Measurements from ENCODE around the gene ZNF787. TPM values are rescaled to one million over a fixed set of nuclear protein-coding genes. Genes with fewer than 3 reads are reported as not detected.
"Not testable (repeated sequence)": the region's sequence is repeated elsewhere in the genome, so short reads cannot be mapped to it uniquely, and the experiment has no call there.

ZNF787 gene
- total RNA-seq: 16.4 and 20.5 TPM in 2 replicates

DNA sequence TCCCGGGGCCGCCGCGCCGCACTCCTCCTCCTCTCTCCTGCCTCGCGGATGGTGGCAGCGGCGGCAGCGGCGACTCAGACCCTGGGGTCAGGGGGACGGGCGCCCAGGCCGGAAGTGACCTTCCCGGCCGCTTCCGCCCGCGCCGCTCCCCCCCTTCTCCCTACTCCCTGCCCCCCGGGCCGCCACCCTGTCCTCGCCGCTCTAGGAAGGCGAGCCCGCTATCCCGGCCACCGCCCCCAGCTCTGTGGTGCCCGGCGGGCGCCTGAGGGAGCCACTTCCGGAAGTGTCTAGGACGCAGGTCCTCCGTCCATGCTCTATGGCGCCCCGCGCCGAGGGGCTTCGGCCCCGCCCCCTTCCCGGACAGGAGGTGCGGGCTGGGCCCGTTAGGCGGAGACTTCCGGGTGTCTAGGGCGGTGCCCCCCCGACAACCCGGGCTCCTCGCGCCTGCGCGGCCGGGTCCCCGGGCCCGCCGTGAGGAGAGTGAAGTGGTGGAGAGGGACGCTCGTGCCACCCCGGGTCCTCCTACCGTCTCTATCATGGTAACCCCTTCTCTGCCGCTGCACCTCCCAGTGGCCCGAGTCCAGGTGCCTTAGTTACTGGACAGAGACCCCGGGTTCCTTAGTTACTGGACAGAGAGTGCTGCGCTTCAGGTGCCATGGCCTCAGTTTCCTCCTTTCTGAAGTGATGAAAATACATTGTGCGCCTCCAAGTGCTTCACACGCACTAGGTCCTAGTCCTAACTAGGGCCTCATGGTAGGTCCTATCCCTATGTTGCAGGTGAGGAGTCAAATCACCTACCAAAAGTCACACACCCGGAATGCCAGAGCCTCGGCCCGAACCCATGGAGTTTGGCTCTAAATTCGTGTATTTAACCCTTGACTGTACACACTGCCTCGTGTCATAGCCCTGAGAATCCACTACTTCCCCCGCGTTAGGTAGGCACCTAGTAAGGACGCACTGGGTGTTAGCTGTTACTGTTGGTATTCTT, at the start of gene ZNF787:
Gene ZNF787, minus strand, starts transcription at position 116 of the 988 bp plus-strand sequence. CDS start 18,078 bp downstream, outside the sequence.
- no peak for DNase-seq (ENCODE audit: extremely low read depth, low read depth, low spot score)

DNA sequence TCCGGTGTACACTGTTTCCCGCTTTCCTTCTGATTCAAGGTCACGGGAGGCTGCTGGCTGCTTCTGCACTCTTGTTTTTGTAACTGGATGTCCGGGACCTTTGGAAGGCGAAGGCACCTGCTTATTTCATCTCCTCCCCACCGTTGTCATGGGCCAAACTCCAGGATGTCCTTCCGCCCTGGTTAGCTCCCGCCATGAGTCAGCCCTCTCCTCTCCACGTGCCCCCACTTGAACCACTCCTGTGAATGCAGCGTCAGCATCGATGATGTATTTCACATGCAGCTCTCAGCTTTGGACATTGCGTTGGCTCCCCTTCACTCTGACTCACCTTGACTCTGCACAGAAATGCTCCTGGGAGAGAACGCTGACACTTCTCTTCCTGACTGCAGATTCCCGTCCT, 49.2 kb upstream of the ZNF787 start:
- no peak for DNase-seq (ENCODE audit: extremely low read depth, low read depth, low spot score)

GRCh38 chr19:56167064-56167578, 46.0 kb upstream of the ZNF787 start:
- DNase-seq (ENCODE audit: extremely low read depth, low read depth, low spot score): no peak

DNA sequence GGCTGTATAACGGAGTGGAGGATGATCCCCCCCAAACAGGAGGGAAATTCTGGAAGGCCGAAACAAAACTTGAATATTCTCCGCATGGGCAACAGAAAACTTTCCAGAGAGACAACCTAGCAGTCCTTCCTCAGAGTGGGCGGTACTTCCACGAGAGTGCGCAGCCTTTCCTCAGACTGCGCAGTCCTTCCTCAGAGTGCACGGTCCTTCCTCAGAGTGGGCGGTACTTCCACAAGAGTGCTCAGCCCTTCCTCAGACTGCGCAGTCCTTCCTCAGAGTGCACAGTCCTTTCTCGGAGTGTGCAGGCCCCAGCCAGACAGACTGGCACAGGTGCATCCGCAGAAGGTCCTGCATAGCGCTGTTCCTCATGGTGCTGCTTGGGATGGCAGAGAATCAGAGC, 42.0 kb upstream of the ZNF787 start:
- DNase-seq (ENCODE audit: extremely low read depth, low read depth, low spot score): no peak

- DNase-seq (ENCODE audit: extremely low read depth, low read depth, low spot score): no peak
Measured at GRCh38 chr19:56162258-56162657, 41.2 kb upstream of the ZNF787 start.

DNA sequence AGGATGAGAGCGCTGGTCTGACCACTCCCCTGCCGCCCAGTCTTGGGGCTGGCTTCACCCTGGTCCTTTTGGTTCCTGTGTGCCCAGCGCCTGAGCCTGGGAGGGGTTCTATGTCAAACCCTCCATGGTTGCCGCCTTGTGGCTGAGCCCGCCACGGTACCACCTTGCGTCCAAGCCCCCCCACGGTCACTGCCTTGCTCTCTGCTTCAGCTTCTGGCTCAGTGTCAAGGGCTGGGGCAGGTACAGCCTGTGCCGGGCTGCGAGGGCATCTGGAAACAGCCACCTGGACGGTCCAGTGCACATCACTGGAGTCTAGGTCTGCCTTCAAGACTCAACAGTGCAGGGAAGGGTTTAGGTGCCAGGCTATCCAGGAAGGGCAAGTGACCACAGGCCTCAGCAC, 40.4 kb upstream of the ZNF787 start:
- no peak for DNase-seq (ENCODE audit: extremely low read depth, low read depth, low spot score)

GRCh38 chr19:56159622-56160271, 38.7 kb upstream of the ZNF787 start:
- DNase-seq (ENCODE audit: extremely low read depth, low read depth, low spot score): no peak

DNA sequence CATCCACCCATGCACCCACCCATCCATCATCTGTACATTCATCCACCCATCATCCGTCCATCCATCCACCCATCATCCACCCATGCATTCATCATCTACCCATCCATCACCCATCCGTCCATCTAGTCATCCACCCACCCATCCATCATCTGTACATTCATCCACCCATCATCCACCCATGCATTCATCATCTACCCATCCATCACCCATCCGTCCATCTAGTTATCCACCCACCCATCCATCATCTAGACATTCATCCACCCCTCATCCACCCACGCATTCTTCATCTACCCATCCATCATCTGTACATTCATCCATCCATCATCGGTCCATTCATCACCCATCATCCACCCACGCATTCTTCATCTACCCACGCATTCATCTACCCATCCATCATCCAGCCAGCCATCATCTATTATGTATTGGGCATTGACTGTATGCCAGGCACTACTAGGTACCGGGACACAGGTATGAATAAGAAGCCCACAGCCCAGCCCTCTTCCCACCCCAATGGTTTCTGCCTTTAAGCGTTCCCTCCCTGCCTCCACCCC, 38.0 kb upstream of the ZNF787 start:
- no peak for DNase-seq (ENCODE audit: extremely low read depth, low read depth, low spot score)

- no peak for DNase-seq (ENCODE audit: extremely low read depth, low read depth, low spot score)
Measured at GRCh38 chr19:56158170-56158757, 37.2 kb upstream of the ZNF787 start.

GRCh38 chr19:56156768-56157167, 35.7 kb upstream of the ZNF787 start:
- DNase-seq (ENCODE audit: extremely low read depth, low read depth, low spot score): no peak

GRCh38 chr19:56155124-56155687, 34.1 kb upstream of the ZNF787 start:
- DNase-seq (ENCODE audit: extremely low read depth, low read depth, low spot score): no peak

GRCh38 chr19:56153507-56153906, 32.4 kb upstream of the ZNF787 start:
- DNase-seq (ENCODE audit: extremely low read depth, low read depth, low spot score): no peak

GRCh38 chr19:56152644-56153043, 31.5 kb upstream of the ZNF787 start:
- no peak for DNase-seq (ENCODE audit: extremely low read depth, low read depth, low spot score)

- DNase-seq (ENCODE audit: extremely low read depth, low read depth, low spot score): no peak
Measured at GRCh38 chr19:56150358-56150757, 29.3 kb upstream of the ZNF787 start.

- no peak for DNase-seq (ENCODE audit: extremely low read depth, low read depth, low spot score)
Measured at GRCh38 chr19:56149656-56150038, 28.6 kb upstream of the ZNF787 start.

DNA sequence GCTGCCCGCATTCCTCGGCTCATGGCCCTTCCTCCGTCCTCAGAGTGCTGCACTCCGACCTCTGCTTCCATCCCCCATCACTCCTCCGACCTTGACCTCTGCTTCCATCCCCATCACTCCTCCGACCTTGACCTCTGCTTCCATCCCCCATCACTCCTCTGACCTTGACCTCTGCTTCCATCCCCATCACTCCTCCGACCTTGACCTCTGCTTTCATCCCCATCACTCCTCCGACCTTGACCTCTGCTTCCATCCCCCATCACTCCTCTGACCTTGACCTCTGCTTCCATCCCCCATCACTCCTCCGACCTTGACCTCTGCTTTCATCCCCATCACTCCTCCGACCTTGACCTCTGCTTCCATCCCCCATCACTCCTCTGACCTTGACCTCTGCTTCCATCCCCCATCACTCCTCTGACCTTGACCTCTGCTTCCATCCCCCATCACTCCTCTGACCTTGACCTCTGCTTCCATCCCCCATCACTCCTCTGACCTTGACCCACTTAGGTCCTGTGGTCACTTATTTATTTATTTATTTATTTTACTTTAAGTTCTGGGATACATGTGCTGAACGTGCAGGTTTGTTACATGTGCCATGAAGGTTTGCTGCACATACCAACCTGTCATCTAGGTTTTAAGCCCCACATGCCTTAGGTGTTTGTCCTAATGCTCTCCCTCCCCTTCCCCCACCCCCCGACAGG, 28.0 kb upstream of the ZNF787 start:
- DNase-seq (ENCODE audit: extremely low read depth, low read depth, low spot score): not testable (repeated sequence)

DNA sequence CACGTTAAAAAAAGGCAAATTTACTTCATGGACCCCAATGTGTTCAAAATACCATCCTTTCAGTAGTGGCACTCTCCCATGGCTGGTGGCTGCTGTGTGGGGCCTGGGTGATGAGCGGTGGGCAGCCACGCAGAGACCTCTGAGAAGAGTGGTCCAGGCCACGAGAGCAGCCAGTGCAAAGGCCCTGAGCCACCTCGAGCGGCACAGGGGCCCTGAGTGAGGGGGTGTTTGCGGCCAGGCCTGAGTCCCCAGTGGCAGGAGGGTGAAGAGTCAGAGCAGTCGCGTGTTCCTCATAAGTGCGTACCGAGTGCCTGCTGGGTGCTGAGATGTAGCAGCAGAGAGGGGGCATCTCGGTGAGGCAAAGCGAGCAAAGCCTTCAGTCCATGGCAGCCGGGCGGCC, 27.0 kb upstream of the ZNF787 start:
- no peak for DNase-seq (ENCODE audit: extremely low read depth, low read depth, low spot score)

- DNase-seq (ENCODE audit: extremely low read depth, low read depth, low spot score): no peak
Measured at GRCh38 chr19:56147307-56147706, 26.2 kb upstream of the ZNF787 start.

DNA sequence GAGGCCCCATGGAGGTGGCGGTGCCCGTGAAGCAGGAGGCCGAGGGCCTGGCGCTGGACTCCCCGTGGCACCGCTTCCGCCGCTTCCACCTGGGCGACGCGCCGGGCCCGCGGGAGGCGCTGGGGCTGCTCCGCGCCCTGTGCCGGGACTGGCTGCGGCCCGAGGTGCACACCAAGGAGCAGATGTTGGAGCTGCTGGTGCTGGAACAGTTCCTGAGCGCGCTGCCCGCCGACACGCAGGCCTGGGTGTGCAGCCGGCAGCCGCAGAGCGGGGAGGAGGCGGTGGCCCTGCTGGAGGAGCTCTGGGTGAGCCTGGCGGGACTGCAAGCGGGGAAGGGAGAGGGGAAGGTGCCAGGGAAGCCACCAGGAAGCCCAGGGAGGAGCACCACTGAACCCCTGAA, 25.8 kb upstream of the ZNF787 start:
- DNase-seq (ENCODE audit: extremely low read depth, low read depth, low spot score): no peak

DNA sequence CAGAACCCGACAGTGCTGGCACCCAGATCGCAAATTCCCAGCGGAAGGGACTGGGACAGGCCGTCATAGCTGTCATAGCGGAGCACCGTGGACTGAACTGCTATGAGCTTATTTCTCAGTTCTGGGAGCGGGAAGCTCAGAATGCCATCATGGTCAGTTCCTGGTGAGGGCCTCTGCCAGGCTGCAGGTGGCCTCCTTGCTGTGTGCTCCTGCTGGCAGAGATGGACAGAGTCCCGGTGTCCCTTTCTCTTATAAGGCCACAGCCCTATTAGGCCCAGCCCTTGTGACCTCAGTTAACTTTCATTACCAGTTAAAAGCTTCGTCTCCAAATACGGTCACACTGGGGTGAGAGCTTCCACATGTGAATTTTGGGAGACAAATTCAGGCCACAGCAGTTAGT, 24.6 kb upstream of the ZNF787 start:
- no peak for DNase-seq (ENCODE audit: extremely low read depth, low read depth, low spot score)

Measured in glomerular endothelial cell (primary cell).